HUES48 (cell line): ENCODE data around the gene MYO9A.

Experiments
- H3K27ac ChIP-seq: one replicate; pipeline ENCODE4 v1.7.0; 2013; ENCODE audit warnings: low read depth, low read length, inconsistent platforms
- H3K27me3 ChIP-seq: 2 replicates; pipeline ENCODE4 v1.6.1; 2013; ENCODE audit warnings: mild to moderate bottlenecking, low read length; ENCODE audit not compliant: control insufficient read depth, insufficient read depth
- H3K36me3 ChIP-seq: 2 replicates; pipeline ENCODE4 v1.6.1; 2013; ENCODE audit warnings: low read length; ENCODE audit not compliant: control insufficient read depth, insufficient read depth
- H3K4me1 ChIP-seq: 2 replicates; pipeline ENCODE4 v1.6.1; 2013; ENCODE audit warnings: mild to moderate bottlenecking, low read length; ENCODE audit not compliant: control insufficient read depth, insufficient read depth
- H3K4me3 ChIP-seq: 2 replicates; pipeline ENCODE4 v1.5.1; 2013; ENCODE audit warnings: mild to moderate bottlenecking, low read depth, low read length
- H3K9ac ChIP-seq: 2 replicates; pipeline ENCODE4 v1.6.1; 2013; ENCODE audit warnings: mild to moderate bottlenecking, low read depth, low read length, moderate library complexity
- H3K9me3 ChIP-seq: 2 replicates; pipeline ENCODE4 v1.6.1; 2013; ENCODE audit warnings: low read length; ENCODE audit not compliant: control insufficient read depth, insufficient read depth

Gene MYO9A

GRCh38 chr15:72155003-72155621 lies 37.2 kb upstream of the MYO9A start:
- no peaks in the 10 kb centered on the region for H3K27me3 ChIP-seq
- H3K4me1 ChIP-seq, result peaks cover 4% of the 10 kb centered on the region; the same call in 1 of the 2 replicates
- no peak overlapping the region for H3K9ac ChIP-seq
- no peaks in the 10 kb centered on the region for H3K9me3 ChIP-seq
- H3K27ac ChIP-seq, result no peak overlapping the region
- no peaks in the 10 kb centered on the region for H3K36me3 ChIP-seq
- H3K4me3 ChIP-seq, result no peak overlapping the region

GRCh38 chr15:72154316-72154715 lies 36.4 kb upstream of the MYO9A start:
- H3K27ac ChIP-seq, result no peak overlapping the region
- H3K4me1 ChIP-seq, result peaks cover 4% of the 10 kb centered on the region; the same call in 1 of the 2 replicates
- H3K27me3 ChIP-seq, result no peaks in the 10 kb centered on the region
- no peak overlapping the region for H3K4me3 ChIP-seq
- H3K9ac ChIP-seq, result no peak overlapping the region
- no peaks in the 10 kb centered on the region for H3K9me3 ChIP-seq
- no peaks in the 10 kb centered on the region for H3K36me3 ChIP-seq

DNA sequence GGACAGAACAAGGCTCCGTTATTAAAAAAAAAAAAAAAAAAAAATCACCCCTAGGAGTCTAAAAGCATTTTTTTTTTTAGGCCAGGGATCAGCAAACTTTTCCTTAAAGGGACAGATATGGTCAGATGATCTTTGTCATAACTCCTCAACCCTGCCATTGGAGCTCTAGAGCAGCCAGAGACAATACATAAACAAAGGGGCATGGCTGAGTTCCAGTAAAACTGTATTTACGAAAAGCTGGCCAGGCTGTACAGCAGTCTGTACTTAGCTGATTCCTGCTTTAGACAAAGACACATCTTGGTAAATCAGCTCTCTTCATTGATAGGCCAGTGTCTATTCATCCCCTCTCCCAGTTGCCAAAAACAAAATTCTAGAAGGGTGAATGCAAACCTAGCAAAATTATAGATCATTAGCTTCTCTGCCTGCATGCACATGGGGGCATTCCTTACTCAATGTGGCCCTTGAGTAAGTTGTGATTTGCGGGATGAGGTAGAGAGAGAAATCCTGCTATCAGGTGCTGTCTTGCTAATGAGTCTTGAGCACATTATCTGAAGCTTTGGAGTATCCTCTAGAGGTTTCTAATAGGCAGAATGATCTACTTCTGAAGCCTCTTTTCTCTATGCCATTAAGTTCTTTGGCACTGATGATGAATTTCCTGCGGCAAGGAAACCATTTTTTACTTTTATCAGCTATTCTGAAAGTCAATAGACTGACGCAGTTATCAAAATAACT lies 35.5 kb upstream of the MYO9A start:
- Histone ChIP-seq H3K9ac (no peak overlapping the region), H3K4me1 (peaks cover 4% of the 10 kb centered on the region; the same call in 1 of the 2 replicates), H3K9me3 (no peaks in the 10 kb centered on the region), H3K27me3 (no peaks in the 10 kb centered on the region), H3K36me3 (no peaks in the 10 kb centered on the region), H3K27ac (no peak overlapping the region), H3K4me3 (no peak overlapping the region)

DNA sequence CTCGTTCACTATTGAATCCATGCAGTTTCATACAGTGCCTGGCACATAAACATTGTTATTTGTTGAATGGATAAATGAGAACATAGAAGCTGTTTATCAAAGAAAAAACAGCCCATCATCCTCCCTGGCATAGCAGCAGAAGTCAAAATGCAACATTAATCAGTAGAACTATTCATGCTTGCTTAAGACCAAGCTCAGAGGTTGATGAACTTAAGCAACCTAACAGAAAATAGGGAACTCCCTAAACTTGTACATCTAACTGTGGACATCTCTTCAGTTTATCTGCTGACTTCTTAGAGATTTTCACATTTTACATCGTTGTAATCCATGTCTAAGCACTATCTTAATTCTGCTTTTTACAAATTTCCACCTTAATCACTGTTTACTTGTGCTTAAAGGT lies 29.5 kb upstream of the MYO9A start:
- no peaks in the 10 kb centered on the region for H3K9me3 ChIP-seq
- H3K4me3 ChIP-seq, result no peak overlapping the region
- no peaks in the 10 kb centered on the region for H3K36me3 ChIP-seq
- H3K27me3 ChIP-seq, result no peaks in the 10 kb centered on the region
- H3K9ac ChIP-seq, result no peak overlapping the region
- H3K27ac ChIP-seq, result no peak overlapping the region
- H3K4me1 ChIP-seq, result no peaks in the 10 kb centered on the region

DNA sequence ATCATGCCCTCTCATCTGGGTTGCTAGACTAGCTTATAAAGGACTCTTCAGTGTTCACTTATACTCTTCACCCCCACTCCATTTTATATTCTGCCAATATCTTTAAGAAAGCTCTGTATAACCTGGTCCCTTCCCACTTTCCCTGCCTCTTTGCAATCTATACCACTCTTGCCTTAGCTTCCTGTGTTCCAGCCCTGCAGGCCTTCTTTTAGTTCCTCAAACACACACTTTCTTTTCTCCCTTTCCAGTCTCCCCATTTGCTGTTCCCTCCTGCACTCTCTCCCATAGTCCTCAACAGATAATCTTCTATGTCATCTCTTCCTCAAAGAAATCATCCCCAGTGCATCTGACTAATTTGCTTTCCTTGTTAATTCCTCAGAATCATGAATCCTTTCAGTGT lies 29.0 kb upstream of the MYO9A start:
- H3K9ac ChIP-seq, result no peak overlapping the region
- no peaks in the 10 kb centered on the region for H3K27me3 ChIP-seq
- H3K27ac ChIP-seq, result no peak overlapping the region
- no peaks in the 10 kb centered on the region for H3K9me3 ChIP-seq
- no peak overlapping the region for H3K4me3 ChIP-seq
- H3K4me1 ChIP-seq, result no peaks in the 10 kb centered on the region
- no peaks in the 10 kb centered on the region for H3K36me3 ChIP-seq

DNA sequence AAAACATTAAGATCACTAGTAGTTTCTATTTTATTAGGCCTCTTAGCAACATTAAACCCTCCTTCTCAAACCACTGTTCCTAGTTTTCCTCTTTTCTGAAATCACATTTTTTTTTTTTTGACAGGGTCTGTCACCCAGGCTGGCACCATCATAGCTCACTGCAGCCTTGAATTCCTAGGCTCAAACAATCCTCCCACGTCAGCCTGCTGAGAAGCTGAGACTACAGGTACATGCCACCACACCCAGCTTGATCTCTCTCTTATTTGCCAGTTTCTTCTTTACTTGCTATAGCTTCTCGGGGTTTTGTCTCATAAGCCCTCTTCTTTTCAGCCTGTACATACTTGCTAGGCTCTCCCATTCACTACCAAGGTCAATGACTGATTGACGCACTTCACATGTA lies 28.3 kb upstream of the MYO9A start:
- Histone ChIP-seq H3K9ac (no peak overlapping the region), H3K27ac (no peak overlapping the region), H3K36me3 (no peaks in the 10 kb centered on the region), H3K9me3 (no peaks in the 10 kb centered on the region), H3K4me3 (no peak overlapping the region), H3K27me3 (no peaks in the 10 kb centered on the region), H3K4me1 (no peaks in the 10 kb centered on the region)

DNA sequence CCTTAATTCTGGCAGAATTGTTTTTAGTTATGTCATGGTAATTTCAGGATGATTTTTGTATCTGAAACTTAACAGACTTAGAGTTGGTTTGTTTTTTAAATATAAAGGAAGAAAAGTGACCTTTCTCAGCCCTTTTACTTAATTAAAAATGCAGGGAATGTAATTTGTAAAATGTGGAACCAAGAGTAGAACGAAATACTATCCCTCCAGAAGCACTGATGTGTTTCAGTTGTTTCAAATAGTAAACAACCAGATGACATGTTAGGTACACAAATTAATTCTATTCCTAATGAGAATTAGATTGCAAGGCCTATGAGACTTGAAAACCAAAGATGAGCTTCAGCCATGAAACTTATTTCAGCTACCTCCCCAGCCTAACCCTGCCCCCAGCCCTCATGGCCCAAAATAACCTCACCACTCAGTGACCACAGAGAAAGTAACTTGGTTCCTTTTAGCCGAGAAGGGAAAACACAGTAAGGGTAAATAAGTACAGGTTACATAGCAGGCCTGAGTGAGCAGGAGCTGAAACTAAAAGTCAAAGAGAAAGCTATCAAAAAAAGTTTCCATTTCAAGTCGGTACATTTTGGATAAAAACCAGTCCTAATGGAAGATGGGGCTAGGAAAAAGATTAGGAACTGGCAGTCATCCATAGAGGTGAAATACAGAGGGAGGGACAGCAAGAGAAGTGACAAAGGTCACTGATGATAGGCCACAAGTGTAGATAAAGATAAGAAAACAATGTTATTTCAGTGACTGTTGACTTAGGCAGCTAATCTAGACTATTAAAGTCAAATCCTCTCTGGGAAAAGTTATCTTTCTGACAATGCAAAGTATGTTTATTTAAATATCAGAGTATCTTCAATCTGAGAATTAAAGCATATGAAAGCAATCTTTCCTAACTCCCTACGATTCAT lies 23.5 kb upstream of the MYO9A start:
- Histone ChIP-seq H3K4me3 (no peak overlapping the region), H3K9me3 (no peaks in the 10 kb centered on the region), H3K9ac (no peak overlapping the region), H3K4me1 (no peaks in the 10 kb centered on the region), H3K36me3 (no peaks in the 10 kb centered on the region), H3K27ac (no peak overlapping the region), H3K27me3 (no peaks in the 10 kb centered on the region)

DNA sequence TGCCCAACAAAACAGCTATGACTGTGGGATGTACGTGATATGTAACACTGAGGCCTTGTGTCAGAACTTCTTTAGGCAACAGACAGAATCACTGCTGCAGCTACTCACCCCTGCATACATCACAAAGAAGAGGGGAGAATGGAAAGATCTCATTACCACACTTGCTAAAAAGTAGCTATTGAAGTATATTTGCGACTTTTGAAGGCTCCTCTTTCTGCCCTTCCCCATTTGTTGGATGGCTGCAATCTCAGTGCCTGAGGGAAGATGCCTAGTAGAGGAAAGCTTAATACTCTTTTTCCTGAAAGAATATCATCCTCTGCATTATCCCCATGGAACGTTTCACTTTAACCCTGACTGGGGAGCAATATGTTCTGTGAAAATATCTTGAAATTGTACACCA lies 22.1 kb upstream of the MYO9A start:
- no peak overlapping the region for H3K4me3 ChIP-seq
- no peak overlapping the region for H3K27ac ChIP-seq
- no peaks in the 10 kb centered on the region for H3K27me3 ChIP-seq
- H3K9me3 ChIP-seq, result no peaks in the 10 kb centered on the region
- H3K36me3 ChIP-seq, result no peaks in the 10 kb centered on the region
- H3K9ac ChIP-seq, result no peak overlapping the region
- H3K4me1 ChIP-seq, result no peaks in the 10 kb centered on the region

DNA sequence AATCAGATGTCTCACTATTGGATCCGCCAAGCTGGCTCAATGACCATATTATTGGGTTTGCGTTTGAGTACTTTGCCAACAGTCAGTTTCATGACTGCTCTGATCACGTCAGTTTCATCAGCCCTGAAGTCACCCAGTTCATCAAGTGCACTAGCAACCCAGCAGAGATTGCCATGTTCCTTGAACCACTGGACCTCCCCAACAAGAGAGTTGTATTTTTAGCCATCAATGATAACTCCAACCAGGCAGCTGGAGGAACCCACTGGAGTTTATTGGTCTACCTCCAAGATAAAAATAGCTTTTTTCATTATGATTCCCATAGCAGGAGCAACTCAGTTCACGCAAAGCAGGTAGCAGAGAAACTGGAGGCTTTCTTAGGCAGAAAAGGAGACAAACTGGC lies 21.7 kb upstream of the MYO9A start:
- Histone ChIP-seq H3K27ac (no peak overlapping the region), H3K4me1 (no peaks in the 10 kb centered on the region), H3K9ac (no peak overlapping the region), H3K9me3 (no peaks in the 10 kb centered on the region), H3K36me3 (no peaks in the 10 kb centered on the region), H3K4me3 (no peak overlapping the region), H3K27me3 (no peaks in the 10 kb centered on the region)

DNA sequence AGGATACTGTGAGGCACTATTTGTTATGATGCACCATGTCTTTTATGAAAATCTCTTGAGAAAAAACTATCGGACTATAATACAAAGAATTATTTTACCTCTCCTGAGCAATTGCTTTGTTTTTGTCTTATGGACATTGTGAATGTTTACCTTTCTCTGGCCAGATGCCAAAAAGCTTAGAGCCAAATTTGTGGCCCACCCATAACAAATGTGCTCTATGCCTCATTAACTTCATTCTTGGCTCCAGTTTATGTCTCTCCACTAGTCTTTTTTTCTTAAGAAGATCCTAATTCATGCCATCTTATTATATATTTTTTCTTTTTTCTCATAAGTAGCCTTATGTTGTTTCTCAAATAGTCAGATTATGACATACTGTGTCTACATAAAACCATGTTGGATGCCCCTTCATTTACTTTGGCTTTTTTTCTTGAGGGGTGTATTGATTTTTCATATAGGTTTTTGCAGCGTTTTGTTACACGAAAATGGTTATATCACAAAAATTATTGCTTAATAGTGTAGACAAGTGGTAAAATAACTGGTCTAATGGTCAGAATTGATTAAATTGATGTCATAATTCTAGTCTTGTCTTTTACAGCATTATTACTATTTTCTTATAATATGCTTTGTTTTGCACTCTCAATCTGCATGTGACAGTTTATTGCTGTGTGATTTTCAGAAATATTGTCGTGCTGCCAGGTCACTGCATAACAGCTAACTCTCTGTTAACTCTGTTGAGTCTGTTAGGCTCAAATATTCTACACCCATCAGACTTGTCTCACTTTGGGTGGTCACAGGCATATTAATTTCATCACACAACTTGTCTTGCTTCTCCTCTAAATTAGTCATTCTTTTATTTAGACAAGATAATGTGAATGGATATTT lies 18.5 kb upstream of the MYO9A start:
- no peak overlapping the region for H3K4me3 ChIP-seq

More for the DNA sequence above, 18.5 kb upstream of the MYO9A start:
- Histone ChIP-seq H3K9ac (no peak overlapping the region), H3K36me3 (no peaks in the 10 kb centered on the region), H3K27ac (no peak overlapping the region), H3K27me3 (no peaks in the 10 kb centered on the region), H3K9me3 (no peaks in the 10 kb centered on the region), H3K4me1 (no peaks in the 10 kb centered on the region)
